GM18498 (cell line): ENCODE results near the gene TMEM176B.

Experiments used
- ATAC-seq: cut with Tn5 transposase; IDR thresholded peaks from one replicate; pipeline ENCODE4 v1.9.1; 2021; ENCODE audit warnings: mild to moderate bottlenecking, moderate library complexity; ENCODE audit not compliant: unreplicated experiment

Gene TMEM176B

DNA sequence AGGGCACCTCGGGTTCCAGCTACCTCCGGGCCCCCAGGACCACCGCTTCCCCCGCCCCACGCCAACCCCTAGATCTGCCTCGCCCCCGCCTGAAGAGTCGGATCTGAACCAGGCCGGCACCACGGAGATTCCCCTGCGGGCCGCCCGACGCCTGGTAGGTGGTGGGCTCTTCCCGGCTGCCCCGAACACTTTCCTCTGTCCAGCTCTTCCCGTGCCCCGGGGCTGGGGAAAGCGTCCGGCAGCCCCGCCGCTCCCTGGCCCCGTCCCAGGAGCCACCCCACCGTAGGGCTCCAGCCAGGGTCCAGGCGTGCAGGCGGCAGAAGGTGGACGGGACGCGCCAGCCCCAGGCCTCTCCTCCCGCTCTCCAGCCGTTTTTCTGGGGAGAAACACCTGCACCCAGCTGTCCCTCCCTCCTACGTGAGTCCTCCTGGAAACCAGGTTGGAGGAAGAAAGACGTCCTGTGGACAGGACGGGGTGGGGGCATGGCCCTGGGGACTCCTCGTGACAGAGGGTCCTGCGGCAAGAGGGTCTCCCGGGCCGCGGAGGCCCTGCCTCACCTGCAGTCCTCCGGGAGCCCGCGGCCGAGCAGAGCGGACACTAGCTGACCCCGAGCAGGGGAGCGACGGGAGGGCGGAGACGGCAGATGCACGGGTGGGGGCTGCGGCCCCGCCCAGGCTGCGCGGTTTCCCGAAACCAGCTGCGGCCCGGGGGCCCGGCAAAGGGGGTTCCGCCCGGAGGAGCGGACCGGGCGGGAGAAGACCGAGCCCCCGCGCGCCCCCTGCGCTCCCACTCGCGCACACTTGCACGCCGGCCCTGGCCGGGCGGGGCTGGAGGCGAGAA is at the start of gene TMEM176B:
Gene TMEM176B, minus strand, starts transcription at position 624 of the 840 bp plus-strand sequence. CDS start 3,795 bp downstream, outside the sequence.
- no peak for ATAC-seq

DNA sequence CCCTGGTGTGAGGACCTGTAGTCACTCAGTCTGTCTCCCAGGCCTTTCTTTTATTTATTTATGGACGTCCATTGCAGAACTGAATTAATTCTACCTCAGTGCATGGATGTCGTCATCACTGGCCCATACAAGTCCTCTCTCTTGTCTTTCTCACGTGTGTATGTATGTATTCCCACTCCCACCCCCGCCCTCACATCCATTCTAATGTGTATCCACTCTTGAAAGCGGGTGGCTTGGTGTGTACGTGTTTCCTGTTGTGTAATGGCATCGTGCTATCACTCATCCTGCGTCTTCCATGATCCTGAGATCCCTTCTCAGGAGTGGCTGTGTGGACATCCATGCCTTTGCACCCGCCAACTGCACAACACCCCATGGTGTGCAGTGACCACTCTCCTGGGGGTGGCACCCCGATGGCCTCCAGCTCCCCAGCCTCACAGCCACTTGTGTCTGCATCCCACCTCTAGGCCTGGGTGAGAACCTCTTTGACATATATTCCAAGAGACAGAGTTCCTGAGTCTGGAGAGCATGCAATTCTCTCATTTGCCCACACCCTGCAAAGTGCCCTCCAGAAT is 49.1 kb upstream of the TMEM176B start:
- ATAC-seq: no peak

DNA sequence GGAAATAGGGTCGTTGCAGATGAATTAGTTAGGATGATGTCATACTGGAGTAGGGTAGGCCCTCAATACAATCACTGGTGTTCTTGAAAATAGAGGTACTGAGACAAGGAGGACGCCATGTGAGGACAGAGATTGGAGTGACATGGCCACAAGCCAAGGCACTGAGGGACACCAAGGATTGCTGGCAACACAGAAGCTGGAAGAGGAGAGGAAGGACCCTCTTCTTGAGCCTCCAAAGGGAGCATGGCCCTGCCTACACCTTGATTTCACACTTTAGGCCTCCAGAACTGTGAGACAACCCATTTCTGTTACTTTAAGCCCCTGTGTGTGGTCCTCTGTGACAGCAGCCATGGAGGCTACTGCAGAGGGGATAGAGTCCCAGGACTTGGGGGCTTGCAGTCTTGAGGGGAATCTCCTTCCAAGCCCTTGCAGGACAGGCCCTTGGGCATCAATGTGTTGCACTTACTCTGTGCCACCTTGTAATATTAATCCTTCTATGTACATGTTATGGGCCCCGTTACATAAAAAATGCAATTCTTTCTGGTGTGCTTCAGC is 48.5 kb upstream of the TMEM176B start:
- ATAC-seq: no peak

DNA sequence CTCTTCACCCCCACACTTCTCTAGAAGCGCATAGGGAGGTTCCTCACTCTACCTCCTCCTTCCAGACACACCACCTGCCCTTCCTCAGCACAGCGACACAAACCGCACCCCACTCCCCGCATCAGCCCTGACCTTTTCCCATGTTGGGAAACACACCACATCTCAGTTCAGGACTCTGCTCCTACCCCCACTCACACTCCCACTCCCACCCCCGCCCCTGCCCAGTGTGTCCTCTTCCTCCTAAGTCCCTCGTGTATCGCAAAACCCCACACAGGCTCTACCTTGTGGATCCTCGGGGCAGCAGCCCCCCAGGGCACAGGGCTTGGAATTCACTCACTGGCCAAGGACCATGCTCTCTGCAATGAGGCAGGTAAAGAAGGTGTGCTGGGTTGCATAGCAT is 47.9 kb upstream of the TMEM176B start:
- ATAC-seq: no peak

DNA sequence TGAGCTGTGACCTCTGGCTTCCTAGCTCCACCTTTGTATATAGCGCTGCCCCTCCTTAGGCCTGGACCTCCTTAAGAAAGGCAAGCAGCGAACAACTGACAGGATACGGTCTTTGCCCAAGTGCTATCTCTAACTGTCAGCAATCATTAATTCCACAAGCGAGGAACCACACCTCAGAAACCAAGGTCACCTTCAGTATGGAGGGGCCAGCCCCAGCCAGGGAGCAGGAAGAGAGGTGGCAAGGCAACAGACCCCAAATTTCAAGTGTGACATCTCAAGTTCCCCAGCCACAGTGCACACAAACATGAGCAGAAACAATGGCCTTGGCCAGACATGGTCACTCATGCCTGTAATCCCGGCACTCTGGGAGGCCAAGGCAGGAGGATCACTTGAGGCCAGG is 47.4 kb upstream of the TMEM176B start:
- ATAC-seq: no peak

DNA sequence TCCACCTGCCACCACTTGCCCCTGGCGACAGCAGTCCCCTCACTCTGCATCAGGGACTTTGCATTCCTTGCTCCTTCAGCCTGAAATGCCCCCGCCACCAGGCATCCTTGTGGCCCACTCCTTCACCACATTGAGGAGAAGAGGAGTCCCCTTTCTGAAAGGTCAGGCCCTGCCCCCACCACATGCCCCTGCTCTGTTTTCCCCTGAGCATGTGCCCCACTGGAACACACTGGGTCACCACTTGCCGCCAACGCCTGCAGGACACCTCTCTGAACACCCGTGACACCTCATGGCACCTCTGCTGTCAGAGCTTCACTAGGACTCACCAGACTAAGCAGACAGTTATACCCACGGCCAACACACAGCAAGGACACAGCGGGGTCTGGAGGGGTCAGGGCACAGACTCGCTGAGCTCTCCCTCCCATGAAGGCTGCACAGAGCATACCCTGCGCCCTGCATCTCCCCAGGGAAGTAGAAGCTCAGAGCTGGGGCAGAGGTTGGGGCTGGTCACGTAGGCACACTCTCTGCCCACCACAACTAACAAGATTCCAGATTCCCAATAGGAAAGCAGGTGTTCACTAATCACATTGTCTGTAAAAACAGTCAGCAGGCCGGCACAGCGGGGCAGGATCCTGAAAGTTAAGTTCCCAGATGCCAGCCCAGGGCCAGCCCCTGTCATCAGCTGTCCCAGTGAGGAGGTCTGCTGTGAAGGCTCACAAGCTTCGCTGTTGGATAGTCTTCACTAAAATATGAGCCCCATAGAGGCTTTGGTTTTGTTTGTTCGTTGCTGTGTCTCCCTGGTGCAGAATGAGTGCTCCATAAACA is 46.3 kb upstream of the TMEM176B start:
- no peak for ATAC-seq

DNA sequence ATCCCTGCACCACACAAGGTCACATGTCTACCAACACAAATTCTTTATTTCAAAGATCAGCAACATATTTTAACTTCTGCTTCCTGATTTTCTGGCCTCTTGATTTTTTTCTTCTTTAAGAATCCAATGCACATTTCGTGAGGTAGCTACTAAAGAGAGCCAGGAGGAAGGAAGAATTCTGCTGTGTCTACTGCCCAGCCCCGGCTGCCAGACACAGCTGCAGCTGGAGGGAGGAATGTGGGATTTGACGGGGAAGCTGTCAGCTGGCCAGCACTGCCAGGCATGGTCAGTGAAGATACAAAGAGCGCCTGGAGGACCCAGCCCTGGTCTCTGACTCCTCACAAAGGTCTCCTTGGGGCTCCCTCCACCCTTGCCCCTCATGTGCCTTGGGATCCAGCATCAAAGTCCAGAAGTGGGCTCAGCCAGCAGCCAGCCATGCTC is 45.3 kb upstream of the TMEM176B start:
- no peak for ATAC-seq

DNA sequence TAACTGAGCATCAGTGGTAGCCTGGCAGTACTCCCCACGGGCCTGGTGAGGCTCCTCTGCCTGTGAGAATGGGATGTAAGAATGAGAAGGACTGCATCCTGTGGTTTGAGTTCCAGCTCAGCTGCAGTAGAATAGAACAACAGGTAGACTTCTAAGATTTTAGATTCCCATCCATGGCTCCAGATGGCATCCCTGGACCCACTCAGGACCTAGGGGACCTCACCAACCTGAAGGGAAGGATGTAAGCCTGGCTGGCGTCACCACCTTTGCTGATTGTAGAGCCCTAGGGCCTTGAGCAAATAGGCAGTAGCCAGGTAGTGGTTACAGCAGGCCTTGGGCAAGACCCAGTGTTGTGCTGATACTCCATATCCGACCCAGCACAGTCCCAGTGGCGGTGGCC is 42.6 kb upstream of the TMEM176B start:
- no peak for ATAC-seq

DNA sequence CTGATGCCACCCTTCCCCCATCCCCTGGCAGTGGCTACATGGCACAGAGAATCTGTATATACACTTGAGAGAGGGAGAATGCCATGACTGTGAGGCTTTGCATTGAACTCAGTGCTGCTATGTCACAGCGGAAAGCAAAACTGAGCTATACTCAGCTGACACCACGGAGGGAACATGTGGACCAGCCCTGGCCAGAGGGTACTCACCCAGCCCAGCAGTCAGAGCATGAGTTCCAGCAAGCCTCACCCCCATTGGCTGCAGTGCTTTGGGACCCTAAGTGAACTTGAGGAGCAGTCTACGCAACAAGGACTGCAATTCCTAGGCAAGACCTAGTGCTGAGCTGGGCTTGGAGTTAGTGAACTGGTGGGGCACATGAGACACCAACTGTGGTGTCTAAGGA is 41.9 kb upstream of the TMEM176B start:
- ATAC-seq: no peak

DNA sequence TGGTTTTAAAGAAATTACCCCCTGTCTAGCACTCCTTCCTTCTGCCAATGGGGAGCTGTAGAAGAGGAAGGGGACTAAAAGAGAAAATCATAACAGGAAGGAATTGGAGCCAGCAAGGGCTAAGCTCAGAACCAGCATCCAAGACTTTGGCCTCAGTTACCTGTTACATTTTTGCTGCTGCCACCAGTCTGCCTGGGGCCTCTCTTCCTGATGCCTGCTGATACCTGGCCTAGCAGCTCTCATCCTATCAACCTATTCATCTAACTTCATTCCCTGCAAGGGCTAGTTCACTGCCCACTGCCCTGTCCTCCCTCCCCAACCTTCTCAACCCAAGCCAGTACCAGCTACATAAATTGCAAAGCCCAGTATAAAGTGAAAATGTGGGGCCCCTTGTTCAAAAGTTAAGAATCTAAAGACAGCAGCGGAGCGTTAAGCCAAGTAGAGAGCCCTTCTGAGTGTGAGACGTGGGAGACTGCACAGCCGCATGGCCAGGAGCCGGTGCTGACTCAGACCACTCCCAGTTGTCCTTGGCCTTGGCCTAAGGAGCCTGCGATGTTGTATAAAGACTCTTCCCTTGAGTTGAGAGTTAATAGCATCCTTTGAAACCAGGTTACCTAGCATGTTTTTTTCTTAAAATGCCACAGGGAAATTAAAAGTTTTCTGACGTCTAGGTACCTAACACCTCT is 38.9 kb upstream of the TMEM176B start:
- ATAC-seq: no peak

DNA sequence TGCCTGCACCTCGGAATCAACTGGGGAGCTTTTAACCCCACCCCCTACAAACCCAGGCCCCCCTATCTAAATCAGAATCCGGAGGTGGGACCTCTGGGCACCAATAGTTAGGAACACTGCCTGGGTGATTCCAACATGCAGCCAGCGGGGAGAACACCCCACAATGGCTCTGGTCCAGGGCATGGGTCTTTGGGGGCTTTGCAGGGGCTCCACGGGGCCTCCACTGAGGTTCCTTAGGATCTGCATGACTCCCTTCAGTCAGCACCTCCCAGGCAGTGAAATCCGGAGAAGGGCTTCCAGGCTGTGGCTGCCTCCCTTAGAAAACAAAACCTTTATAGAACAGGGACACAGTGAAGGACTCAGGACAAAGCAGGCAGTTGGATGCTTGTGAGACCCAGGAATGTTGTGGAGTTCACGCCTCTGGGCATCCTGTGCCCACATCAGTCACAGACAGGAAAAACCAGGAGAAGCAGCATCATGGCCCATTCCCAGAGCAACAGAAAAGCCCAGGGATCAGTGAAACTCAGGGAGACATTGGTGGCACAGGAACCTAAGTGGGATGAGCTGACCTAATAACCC is 35.6 kb upstream of the TMEM176B start:
- no peak for ATAC-seq

DNA sequence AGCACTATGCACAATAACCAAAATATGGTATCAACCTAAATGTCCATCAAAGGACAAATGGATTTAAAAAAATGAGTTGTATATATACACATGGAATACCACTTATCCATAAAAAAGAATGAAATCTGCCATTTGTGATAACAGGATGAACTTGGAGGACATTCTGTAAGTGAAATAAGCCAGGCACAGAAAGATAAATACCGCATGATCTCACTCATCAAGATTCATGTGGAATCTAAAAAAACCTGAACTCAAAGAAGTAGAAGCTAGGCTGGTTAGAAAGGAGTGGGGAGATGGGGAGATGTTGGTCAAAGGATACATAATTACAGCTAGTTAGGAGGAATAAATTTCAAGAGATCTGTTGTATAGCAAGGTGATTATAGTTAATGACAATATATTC is 34.9 kb upstream of the TMEM176B start:
- ATAC-seq: no peak

DNA sequence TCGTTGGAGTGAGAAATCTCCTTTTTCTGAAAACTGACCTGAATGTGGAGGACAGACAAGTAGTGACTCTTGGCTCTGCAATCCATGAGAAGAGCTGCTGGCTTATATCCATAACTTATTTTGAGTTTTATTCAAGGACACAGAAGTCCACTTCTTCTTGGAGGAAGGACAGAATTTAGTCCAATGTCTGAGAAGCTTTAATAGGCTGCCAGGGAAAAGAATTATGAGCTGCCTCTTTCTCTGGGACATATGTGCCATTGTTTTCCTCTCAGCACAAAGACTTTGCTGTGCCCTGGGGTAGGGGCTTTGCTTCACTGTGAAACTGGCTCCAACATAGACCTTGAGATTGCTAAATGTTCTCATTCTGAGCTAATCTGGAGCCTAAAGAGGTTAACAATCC is 31.7 kb upstream of the TMEM176B start:
- no peak for ATAC-seq

DNA sequence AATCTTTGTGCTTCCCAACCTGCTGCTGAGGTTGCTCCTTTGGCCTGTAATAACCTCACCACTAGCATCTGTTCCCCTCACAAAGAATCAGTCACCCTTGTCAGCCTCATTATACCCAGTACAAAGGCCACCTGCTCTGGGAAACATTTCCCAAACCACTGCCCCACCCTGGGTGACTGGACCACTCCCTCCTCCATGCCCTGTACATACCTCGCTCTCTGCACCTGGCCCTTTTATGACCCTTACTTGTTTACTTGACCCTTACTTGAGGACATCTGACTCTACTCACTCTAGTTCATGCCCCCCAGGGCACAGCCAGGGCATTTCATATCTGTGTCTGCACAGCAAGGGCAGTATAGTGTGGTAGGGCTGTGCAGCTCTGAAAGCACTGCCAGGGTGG is 30.8 kb upstream of the TMEM176B start:
- no peak for ATAC-seq

DNA sequence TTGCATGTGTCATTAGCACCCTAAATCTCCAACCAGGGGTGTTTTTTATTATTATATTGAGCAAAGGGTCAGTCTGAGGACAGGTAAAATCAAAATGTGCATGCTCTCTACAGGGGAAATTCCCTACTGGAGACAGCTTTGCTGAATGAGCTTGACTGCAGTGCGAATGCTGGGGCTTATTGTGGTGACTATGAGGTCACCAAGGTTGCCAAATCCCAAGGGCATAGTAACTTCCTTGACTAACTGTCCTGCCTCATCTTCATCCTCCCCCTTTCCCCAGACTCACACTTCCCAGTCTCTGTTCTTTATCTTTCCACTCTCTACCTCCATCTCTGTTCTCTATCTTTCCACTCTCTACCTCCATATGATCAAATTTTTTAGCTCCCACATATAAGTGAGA is 29.3 kb upstream of the TMEM176B start:
- ATAC-seq: no peak

DNA sequence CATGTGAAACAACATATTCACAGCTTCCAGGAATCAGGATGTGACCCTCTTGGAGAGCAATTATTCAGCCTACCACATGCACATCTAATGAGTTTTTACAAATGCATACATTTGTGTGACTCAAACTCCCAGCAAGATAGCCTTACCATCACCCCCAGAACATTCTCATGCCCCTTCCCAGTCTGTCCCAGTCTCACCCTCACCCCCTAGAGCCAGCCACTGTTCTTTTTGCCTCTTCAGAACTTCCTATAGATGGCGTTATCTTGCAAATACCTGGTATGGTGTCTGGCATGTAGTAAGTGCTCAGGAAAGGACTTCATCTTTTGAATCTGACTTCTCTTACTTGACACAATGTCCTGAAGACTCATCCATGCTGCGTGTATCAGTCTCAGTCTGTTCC is 28.2 kb upstream of the TMEM176B start:
- no peak for ATAC-seq

DNA sequence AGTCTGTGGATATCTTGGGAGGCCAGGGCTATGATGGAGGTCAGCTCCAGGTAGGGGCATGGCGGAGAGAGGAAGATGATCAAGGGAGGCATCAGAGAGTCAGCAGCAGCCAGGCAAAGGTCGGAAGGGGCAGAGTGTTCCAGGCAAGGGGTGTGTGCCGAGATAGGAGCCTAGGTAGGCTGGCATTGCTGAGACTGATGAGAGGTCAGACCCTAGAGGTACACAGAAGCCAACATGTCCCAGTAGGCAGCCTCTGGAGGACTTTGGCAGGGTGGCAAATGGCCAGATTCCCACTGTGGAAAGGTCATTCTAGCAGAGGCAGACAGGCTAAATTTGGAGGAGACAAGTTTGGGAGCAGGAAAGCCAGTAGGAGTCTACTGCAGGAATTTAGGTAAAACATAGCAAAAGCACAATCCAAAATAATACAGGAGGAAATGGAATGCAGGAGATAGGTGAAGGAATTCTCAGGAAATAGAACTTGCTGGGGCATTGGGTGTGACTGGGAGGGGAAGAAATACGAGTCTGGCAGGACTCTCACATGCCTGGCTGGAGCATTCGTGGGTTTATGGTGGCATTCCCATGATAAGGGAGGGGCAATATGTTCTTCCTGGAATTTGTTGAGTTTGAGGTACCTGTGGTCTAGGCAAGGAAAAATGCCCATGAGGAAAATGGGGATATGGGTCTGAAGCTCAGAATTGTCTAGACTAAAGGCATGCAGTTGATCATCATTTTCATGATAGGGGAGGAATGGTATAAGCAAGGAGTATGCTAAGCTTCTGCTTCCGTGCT is 26.1 kb upstream of the TMEM176B start:
- no peak for ATAC-seq

DNA sequence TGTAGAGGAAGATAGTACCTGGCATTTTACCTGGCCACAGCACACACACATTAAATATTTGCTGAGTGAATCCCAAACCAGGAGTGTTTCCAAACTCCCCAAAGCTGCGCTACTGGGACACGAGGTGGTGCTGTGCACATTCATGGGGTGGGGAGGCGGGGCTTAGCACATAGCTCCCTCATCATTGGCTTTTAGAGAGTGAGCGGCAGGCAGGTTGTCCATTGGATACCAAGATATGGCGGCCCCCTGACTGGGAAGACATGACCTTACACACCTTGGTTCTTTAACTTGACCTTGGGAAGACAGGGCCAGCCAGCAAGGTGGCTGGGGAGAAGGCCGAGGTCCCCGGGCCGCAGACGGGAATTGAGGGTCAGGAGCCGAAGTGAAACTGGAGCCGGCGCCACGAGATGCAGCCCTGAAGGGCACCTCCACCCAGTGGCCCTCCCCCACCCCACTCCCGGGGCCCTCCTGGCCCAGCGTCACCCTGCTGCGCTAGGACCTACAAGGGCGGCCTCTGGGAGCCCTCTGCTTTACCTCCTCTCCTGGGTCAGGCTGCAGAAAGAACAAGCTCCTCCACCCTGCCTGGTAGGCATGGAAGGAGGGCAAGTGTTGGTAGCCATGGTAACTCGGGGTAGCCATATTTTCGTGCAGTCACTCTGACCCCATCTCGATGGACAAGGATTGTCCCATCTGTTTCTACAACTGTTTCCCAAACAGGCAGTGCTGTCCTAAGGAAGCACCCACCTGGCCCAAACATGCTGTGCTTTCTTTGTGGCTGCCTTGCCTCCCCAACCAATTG is 24.4 kb upstream of the TMEM176B start:
- ATAC-seq: no peak
